ENCODE data around the gene SLC9A2. TPM values are rescaled to one million over a fixed set of nuclear protein-coding genes. Genes with fewer than 3 reads are reported as not detected.

The SLC9A2 gene
- polyA plus RNA-seq (ENCODE audit: insufficient read depth in 1 of 5, insufficient read length in 5 of 5, low replicate concordance in 1 of 5), result under 1 TPM; 0.04 to 0.29 (median 0.18) TPM
- long read RNA-seq, donor 1, result 0 reads
- long read RNA-seq, donor 2, result 0 reads
- long read RNA-seq, donor 3, result 0 reads
- long read RNA-seq, donor 4, result 0 reads
- long read RNA-seq, donor 5, result 0 reads
- long read RNA-seq, donor 6, result 0 reads
- long read RNA-seq, donor 7, result 0 reads
- long read RNA-seq, donor 8, result 0 reads

GRCh38 chr2:102619414-102620319, at the start of gene SLC9A2:
Gene SLC9A2, plus strand, starts transcription at chr2:102619553. Its CDS starts 296 bp downstream, at chr2:102619849.
- DNase-seq, result peak; percentile 19 to 21

- DNase-seq, result no peak
These were observed 43.5 kb upstream of the SLC9A2 start for GRCh38 chr2:102575888-102576287.

- DNase-seq, result no peak
These were observed 41.0 kb upstream of the SLC9A2 start for GRCh38 chr2:102578376-102578775.

DNA sequence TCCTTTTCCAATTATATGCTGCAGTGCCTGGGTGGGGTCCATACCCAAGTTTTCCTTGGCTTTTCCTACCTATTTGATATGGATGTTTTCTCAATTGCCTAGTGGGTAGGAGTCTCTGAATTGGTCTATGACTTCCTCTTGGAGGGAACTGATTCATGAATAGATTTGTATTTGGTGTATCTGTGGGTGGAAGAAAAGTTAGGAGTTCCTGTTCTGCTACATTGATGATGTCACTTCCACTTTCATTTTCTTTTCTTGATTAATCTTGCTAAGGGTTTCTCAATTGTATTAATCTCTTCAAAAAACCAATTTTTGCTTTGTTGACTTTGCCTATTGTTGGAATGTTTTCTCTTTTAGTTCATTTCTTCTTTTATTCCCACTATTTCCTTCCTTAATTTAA, 37.4 kb upstream of the SLC9A2 start:
- no peak for DNase-seq

DNA sequence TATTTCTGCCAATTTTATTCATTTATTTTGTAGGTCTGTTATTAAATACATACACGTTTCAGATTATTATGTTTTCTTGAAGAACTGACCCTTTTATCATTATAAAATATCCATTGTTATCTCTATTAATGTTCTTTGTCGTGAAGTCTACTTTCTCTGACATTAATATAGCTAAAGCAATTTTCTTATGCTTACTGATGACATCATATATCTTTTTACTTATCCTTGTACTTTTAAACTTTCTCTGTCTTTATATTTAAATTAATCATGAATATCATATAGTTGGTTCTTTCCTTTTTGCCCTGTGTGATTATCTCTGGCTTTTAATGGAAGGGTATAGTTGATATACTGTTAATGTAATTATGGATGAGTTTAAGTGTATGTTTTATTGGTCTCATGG, 36.5 kb upstream of the SLC9A2 start:
- DNase-seq, result no peak

- DNase-seq, result no peak
These were observed 33.4 kb upstream of the SLC9A2 start for GRCh38 chr2:102585847-102586404.

DNA sequence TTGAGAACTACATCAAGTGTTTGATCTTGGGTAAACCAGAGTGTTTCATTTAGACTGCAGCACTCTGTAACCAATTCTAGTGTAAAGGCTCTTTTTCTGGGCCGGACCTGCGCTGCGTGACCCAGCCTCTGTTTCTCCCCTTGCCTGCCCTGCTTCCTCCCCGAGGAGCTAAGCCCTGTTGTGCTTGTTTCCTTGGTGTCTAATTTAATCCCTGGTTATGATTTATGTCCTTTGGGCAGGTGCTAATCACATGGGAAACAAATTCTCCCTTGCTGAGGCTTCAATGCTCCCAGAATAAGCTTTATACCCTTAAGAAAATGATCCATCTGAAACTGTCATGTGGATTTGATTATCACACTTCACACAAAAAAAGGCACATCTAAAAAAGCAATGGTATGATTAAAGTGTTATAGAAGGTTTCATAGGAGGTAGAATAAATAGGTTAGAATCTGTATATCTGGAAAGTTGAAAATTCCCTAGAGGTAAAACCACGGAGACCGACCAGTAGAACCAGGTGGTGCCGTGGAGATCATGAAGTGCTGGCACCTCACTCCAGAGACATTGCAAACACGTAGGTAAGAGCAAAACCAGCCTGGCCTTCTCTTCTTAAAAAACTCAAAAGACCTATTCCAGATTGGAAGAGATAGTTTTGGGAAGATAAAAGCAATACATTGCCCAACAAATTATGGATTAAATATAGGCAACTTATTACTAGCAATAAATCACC, 31.0 kb upstream of the SLC9A2 start:
- DNase-seq, result no peak

- DNase-seq, result no peak
These were observed 29.9 kb upstream of the SLC9A2 start for GRCh38 chr2:102589444-102589843.

GRCh38 chr2:102591491-102592045, 27.8 kb upstream of the SLC9A2 start:
- no peak for DNase-seq

DNA sequence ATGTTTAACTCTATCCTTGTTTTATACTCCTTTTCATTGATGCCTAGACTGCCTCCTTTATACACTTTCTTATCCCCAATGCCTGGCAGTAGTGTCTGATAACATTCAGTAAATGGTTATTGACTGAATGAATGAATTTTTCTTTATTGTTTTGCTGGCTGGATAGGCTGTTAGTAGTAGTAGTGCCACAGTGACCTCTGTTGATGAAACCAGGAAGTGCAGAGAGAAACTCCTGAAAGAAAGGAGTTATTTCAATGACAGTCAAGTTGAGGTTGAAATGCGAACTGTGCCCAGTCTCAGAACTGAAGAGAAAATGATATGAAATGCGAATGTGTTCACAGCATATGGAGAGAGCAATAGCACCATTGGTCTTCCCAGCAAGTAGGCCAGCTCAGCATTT, 26.8 kb upstream of the SLC9A2 start:
- DNase-seq, result no peak

GRCh38 chr2:102593516-102593915, 25.8 kb upstream of the SLC9A2 start:
- DNase-seq, result no peak

DNA sequence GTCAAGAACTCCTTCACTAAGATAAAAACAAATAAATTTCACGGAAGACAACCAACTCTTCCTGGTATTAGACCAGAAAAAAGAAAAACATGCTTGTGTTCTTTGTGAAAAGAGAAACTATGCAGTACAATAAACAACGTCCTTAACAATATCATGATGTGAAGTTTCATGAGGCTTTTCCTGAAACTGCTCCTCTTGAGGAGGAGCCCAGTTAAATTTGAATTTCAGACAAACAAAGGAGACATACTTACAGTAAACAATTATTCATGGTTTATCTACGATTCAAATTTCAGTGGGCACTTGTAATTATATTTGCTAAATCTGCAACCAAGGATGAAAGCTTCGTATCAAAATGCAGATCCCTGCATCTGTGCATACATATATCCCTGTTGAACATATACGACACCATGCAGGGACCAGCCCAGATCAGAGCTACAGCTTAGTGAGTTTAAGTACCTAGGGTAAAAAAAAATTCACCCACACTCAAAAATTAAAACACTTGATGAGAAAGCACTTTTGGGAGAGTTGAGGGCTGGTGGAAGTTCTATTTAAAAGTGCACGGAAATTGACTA, 24.8 kb upstream of the SLC9A2 start:
- DNase-seq, result no peak

DNA sequence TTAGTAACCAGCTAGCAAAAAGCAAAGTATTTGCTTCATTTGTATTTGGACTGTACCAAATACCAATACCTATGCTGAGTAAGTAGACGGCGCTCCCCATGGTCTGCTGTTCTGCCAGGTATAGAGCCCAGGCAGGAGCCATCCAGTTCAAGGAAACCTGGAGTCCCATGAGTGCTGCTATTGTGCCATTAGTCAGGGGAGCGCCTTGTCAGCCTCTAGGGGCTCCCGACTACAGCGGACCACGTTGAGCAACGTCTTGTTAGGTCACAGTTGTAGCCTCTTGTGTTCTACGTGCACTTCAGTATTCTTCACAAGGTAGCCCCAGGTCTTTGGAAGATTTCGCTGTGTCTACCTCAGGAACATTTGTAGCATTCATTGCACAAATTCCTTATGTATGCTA, 21.6 kb upstream of the SLC9A2 start:
- DNase-seq, result no peak

GRCh38 chr2:102599486-102599885, 19.9 kb upstream of the SLC9A2 start:
- no peak for DNase-seq

- DNase-seq, result no peak
These were observed 17.6 kb upstream of the SLC9A2 start for GRCh38 chr2:102601730-102602129.

DNA sequence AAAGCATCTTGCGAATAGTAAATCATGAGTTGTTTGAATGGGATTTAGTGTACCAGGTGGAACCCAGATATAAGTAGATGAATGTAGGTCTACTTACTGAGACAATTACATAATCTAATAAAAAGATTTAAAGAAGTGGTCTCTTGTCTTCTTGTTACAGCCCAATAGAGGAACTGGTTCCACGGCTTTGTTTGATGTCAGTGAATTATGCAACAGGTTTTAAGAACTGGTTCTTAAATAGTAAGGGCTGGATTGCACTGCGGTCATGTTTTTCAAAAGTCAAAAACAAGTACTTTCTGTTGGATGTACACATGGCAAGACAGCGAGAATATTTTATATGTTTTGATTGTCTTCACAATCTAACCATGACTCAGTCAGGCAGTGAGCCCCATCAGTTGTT, 15.4 kb upstream of the SLC9A2 start:
- DNase-seq, result no peak

- DNase-seq, result no peak
These were observed 14.6 kb upstream of the SLC9A2 start for GRCh38 chr2:102604769-102605168.

DNA sequence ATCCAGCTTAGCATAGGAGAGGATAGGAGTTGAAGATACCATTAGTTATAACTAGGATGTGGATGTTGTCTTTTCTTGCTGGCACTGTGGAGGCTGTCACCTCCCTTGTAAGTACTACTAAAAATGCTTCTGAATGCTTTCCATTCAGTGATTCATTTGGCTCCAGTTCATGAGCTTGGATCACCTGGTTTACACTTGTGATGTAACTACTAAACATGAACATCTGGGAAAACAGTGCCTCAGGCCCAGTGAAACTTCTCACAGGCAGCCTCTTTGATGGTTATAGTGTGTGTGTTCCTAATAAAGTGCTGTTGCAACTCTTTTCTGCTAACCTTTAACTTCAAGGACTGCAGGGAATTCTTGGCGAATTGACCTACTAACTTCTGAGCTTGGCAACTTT, 13.0 kb upstream of the SLC9A2 start:
- no peak for DNase-seq

- no peak for DNase-seq
These were observed 3.5 kb upstream of the SLC9A2 start for GRCh38 chr2:102615620-102616436.
